Measurements from ENCODE around the gene NDRG3. TPM values are rescaled to one million over a fixed set of nuclear protein-coding genes. Genes with fewer than 3 reads are reported as not detected.

Gene NDRG3
- total RNA-seq, 2 experiments from 2014 or later, result 14.4 to 22.1 TPM

DNA sequence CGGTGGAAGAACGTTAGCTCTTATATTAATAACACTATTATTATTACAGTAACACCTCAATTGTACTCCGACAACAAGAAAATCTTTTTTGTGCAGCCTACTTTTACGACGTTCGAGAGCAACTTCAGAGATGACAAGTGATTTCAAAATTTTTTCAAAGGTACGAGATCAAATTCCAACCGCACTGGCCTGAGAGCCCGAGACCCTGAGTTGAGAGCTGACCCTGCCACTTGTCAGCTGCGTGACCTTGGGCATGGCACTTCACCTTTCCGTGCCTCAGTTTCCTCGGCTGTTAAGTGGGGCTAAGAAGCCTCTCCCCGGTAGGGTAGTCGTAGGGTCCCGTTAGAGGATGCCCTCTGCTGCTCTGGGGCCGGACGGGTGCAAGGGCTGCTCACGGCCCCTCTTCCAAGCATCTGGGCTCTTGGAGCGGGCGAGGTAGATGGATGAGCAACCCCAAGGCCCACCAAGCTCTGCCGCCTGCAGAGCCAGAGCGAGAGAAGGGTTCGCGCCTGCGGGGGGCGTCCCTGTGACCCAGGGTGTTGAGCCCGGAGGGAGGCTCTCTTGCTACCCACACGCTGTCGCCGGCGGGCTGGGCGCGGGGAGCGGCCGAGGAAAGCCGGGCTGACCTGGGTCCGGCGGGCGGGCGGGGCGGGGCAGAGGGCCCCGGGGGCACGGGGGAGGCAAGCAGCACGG is 510 bp downstream of the NDRG3 start:
- CTCF ChIA-PET (ENCODE audit: unreplicated experiment), result interaction anchor here (0.5 to 1.2 kb wide), 4 partner anchors 10 to 93 kb away, joined by 3 to 10 read pairs (median 4); partner anchors contain the start of gene DSN1
- no peaks in the 10 kb centered on the region for H4K20me1 ChIP-seq (ENCODE audit: insufficient read depth, low read length)
- no peak for TF ChIP-seq EZH2phosphoT487 (IDR thresholded peaks at IDR 0.05; ENCODE audit: borderline replicate concordance, low read depth, low read length)
- TF ChIP-seq, protein P1, sequence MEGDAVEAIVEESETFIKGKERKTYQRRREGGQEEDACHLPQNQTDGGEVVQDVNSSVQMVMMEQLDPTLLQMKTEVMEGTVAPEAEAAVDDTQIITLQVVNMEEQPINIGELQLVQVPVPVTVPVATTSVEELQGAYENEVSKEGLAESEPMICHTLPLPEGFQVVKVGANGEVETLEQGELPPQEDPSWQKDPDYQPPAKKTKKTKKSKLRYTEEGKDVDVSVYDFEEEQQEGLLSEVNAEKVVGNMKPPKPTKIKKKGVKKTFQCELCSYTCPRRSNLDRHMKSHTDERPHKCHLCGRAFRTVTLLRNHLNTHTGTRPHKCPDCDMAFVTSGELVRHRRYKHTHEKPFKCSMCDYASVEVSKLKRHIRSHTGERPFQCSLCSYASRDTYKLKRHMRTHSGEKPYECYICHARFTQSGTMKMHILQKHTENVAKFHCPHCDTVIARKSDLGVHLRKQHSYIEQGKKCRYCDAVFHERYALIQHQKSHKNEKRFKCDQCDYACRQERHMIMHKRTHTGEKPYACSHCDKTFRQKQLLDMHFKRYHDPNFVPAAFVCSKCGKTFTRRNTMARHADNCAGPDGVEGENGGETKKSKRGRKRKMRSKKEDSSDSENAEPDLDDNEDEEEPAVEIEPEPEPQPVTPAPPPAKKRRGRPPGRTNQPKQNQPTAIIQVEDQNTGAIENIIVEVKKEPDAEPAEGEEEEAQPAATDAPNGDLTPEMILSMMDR (conservative IDR thresholded peaks at IDR 0.05; ENCODE audit: low read length), result peak; percentile 59
- intact Hi-C loops (cut with micrococcal nuclease; ENCODE audit: unreplicated experiment), result no loop called here
- peaks cover 6% of the 10 kb centered on the region for H3K36me3 ChIP-seq (ENCODE audit: insufficient read depth, low read length)
- H3K4me2 ChIP-seq (ENCODE audit: low read length), result peak overlapping the region; percentile 98
- no peaks in the 10 kb centered on the region for H3K9me3 ChIP-seq (ENCODE audit: low read length)
- BruUV-seq (replicated peaks), result no TSS peak
- peak overlapping the region; percentile 5 for H3K27ac ChIP-seq (ENCODE audit: low read depth, low read length, poor library complexity, severe bottlenecking)
- peak; percentile 69 for DNase-seq (ENCODE audit: low spot score)
- H3K9me2 ChIP-seq (ENCODE audit: insufficient read depth, low read length), result no peaks in the 10 kb centered on the region
- POLR2A ChIA-PET, result interaction anchor here (0.6 to 1.2 kb wide), 14 partner anchors 8 to 503 kb away, joined by 3 to 6 read pairs (median 3); partner anchors contain the start of gene SLA2
- H3K4me3 ChIP-seq (ENCODE audit: low read depth, low read length, poor library complexity, severe bottlenecking), result peak overlapping the region; percentile 85
- H2AFZ ChIP-seq (ENCODE audit: low read length), result peak overlapping the region; percentile 89
- peaks cover 20% of the 10 kb centered on the region for H3K4me1 ChIP-seq (ENCODE audit: insufficient read depth, low read length, poor library complexity, severe bottlenecking)
- no peaks in the 10 kb centered on the region for H3K79me2 ChIP-seq (ENCODE audit: insufficient read depth, low read depth, low read length)

DNA sequence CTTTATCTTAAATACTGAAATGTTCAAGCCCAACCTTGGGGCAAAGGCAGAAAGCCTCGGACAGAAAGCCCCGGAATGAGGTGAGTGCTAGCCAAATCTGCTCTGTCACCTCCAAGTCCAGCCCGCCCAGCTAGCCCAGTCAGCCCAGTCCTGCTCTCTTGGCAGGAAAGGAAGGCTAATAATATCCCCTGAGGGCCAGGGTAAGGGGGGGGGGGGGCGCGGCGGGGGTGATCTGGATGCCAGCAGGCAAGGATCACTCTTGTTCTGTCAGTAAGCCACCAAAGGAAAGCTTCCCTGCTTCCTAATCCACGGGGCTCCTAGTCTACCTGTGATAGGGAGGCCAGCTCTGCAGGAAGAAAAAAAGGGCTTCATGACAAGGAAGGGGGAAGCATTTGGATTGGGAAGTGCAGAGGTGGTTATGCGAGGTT is 1.1 kb downstream of the NDRG3 start:
- CTCF ChIA-PET (ENCODE audit: unreplicated experiment), result no interaction called here
- no peaks in the 10 kb centered on the region for H4K20me1 ChIP-seq (ENCODE audit: insufficient read depth, low read length)
- POLR2A ChIA-PET, result interaction anchor here (0.6 to 1.2 kb wide), 9 partner anchors 10 to 502 kb away, joined by 3 to 4 read pairs (median 3); partner anchors contain the start of gene SLA2
- intact Hi-C loops (cut with micrococcal nuclease; ENCODE audit: unreplicated experiment), result no loop called here
- BruUV-seq (replicated peaks), result no TSS peak
- H3K79me2 ChIP-seq (ENCODE audit: insufficient read depth, low read depth, low read length), result no peaks in the 10 kb centered on the region
- 0 out of 2 replicates have a peak, but pooled peaks cover under 1% of the 10 kb centered on the region for H3K36me3 ChIP-seq (ENCODE audit: insufficient read depth, low read length)
- TF ChIP-seq EZH2phosphoT487 (IDR thresholded peaks at IDR 0.05; ENCODE audit: borderline replicate concordance, low read depth, low read length), result no peak
- TF ChIP-seq, protein P1 (conservative IDR thresholded peaks at IDR 0.05; ENCODE audit: low read length), result no peak
- peak overlapping the region; percentile 85 for H3K4me3 ChIP-seq (ENCODE audit: low read depth, low read length, poor library complexity, severe bottlenecking)
- peak overlapping the region; percentile 98 for H3K4me2 ChIP-seq (ENCODE audit: low read length)
- peak overlapping the region; percentile 11 for H3K27ac ChIP-seq (ENCODE audit: low read depth, low read length, poor library complexity, severe bottlenecking)
- H3K9me2 ChIP-seq (ENCODE audit: insufficient read depth, low read length), result no peaks in the 10 kb centered on the region
- peak overlapping the region; percentile 89; the same call in 1 of the 2 replicates for H2AFZ ChIP-seq (ENCODE audit: low read length)
- no peaks in the 10 kb centered on the region for H3K9me3 ChIP-seq (ENCODE audit: low read length)
- no peak for DNase-seq (ENCODE audit: low spot score)
- peaks cover 20% of the 10 kb centered on the region for H3K4me1 ChIP-seq (ENCODE audit: insufficient read depth, low read length, poor library complexity, severe bottlenecking)

DNA sequence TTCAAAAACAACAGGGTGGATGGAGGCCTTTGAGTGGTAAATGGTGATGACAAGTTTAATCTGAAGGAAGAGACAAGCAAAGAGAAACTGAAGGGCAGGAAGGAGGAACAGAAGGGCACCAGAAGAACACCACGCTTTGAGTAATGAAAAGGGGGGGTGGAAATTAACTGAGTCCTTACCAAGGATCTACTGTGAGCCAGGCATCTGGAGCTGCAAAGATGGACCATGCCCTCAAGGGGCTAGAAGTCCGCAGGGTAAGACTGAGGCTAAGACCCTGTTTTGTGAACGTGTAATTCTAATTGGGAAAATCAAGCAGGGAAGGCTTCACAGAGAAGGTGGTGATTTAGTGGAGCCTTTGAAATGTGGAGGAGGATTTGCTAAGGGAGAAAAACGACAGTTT is 1.6 kb downstream of the NDRG3 start:
- TF ChIP-seq, protein P1 (conservative IDR thresholded peaks at IDR 0.05; ENCODE audit: low read length), result no peak
- TF ChIP-seq EZH2phosphoT487 (IDR thresholded peaks at IDR 0.05; ENCODE audit: borderline replicate concordance, low read depth, low read length), result no peak
- no peaks in the 10 kb centered on the region for H3K79me2 ChIP-seq (ENCODE audit: insufficient read depth, low read depth, low read length)
- ChIA-PET POLR2A (interaction anchor here (0.7 to 1.2 kb wide), 5 partner anchors 9 to 279 kb away, joined by 3 to 4 read pairs (median 3); no protein-coding TSS in a partner anchor), CTCF (ENCODE audit: unreplicated experiment) (no interaction called here)
- BruUV-seq (replicated peaks), result TSS peak; percentile 62
- no peaks in the 10 kb centered on the region for H3K36me3 ChIP-seq (ENCODE audit: insufficient read depth, low read length)
- peak overlapping the region; percentile 98 for H3K4me2 ChIP-seq (ENCODE audit: low read length)
- no peaks in the 10 kb centered on the region for H3K9me2 ChIP-seq (ENCODE audit: insufficient read depth, low read length)
- H3K27ac ChIP-seq (ENCODE audit: low read depth, low read length, poor library complexity, severe bottlenecking), result peak overlapping the region; percentile 11
- peaks cover 20% of the 10 kb centered on the region for H3K4me1 ChIP-seq (ENCODE audit: insufficient read depth, low read length, poor library complexity, severe bottlenecking)
- H4K20me1 ChIP-seq (ENCODE audit: insufficient read depth, low read length), result no peaks in the 10 kb centered on the region
- DNase-seq (ENCODE audit: low spot score), result no peak
- H3K4me3 ChIP-seq (ENCODE audit: low read depth, low read length, poor library complexity, severe bottlenecking), result peak overlapping the region; percentile 85
- intact Hi-C loops (cut with micrococcal nuclease; ENCODE audit: unreplicated experiment), result no loop called here
- peak overlapping the region; percentile 89; the same call in 1 of the 2 replicates for H2AFZ ChIP-seq (ENCODE audit: low read length)
- H3K9me3 ChIP-seq (ENCODE audit: low read length), result no peaks in the 10 kb centered on the region
